DOHH2 (cell line): ENCODE results near the gene PARVB.

Experiments
- H3F3A ChIP-seq: fragments of 200-600 bp; sonication (generic), shearing (Covaris generic); 2 replicates; pipeline ENCODE4 v1.6.0; 2016; ENCODE audit warnings: antibody characterized with exemption, mild to moderate bottlenecking; ENCODE audit not compliant: control insufficient read depth, insufficient read depth
- H3K27ac ChIP-seq: fragments of 200-600 bp; sonication (generic); 2 replicates; pipeline ENCODE4 v1.5.1; 2014; ENCODE audit warnings: low read depth, mild to moderate bottlenecking, low read length, moderate library complexity
- H3K27me3 ChIP-seq: fragments of 200-600 bp; sonication (generic); 2 replicates; pipeline ENCODE4 v1.6.1; 2014; ENCODE audit warnings: mild to moderate bottlenecking, low read length, mixed read lengths; ENCODE audit not compliant: control insufficient read depth
- H3K36me3 ChIP-seq: fragments of 200-600 bp; sonication (generic); 2 replicates; pipeline ENCODE4 v1.6.1; 2014; ENCODE audit warnings: mild to moderate bottlenecking, low read length, moderate library complexity, mixed read lengths; ENCODE audit not compliant: control insufficient read depth
- H3K4me1 ChIP-seq: fragments of 200-600 bp; sonication (generic); 2 replicates; pipeline ENCODE4 v1.6.1; 2014; ENCODE audit warnings: mild to moderate bottlenecking, low read length, mixed read lengths; ENCODE audit not compliant: control insufficient read depth
- H3K4me2 ChIP-seq: fragments of 200-600 bp; sonication (generic); 2 replicates; pipeline ENCODE4 v1.6.0; 2014; ENCODE audit warnings: mild to moderate bottlenecking, low read length, moderate library complexity
- H3K4me3 ChIP-seq: fragments of 200-600 bp; sonication (generic); 2 replicates; pipeline ENCODE4 v1.5.1; 2014; ENCODE audit warnings: mild to moderate bottlenecking, low read length, mixed read lengths
- H3K79me2 ChIP-seq: fragments of 200-600 bp; sonication (generic); 2 replicates; pipeline ENCODE4 v1.6.1; 2014; ENCODE audit warnings: mild to moderate bottlenecking, low read length, mixed read lengths; ENCODE audit not compliant: control insufficient read depth
- H3K9me2 ChIP-seq: fragments of 200-600 bp; sonication (generic); replicated peaks from 2 replicates; pipeline ENCODE4 v1.6.1; 2014; ENCODE audit warnings: mild to moderate bottlenecking, low read length, mixed read lengths; ENCODE audit not compliant: control insufficient read depth
- H3K9me3 ChIP-seq: fragments of 200-600 bp; sonication (generic); 2 replicates; pipeline ENCODE4 v1.6.1; 2014; ENCODE audit warnings: antibody characterized with exemption, low read length, mixed read lengths; ENCODE audit not compliant: control insufficient read depth, insufficient read depth
- H4K20me1 ChIP-seq: fragments of 200-600 bp; sonication (generic); 2 replicates; pipeline ENCODE4 v1.6.0; 2014; ENCODE audit warnings: low read depth, mild to moderate bottlenecking, antibody characterized with exemption, low read length, moderate library complexity; ENCODE audit not compliant: control insufficient read depth, insufficient read depth
- EZH2phosphoT487 ChIP-seq: fragments of 200-600 bp; sonication (generic); IDR thresholded peaks from 2 replicates; pipeline ENCODE4 v1.6.1; 2017; ENCODE audit warnings: borderline replicate concordance, mild to moderate bottlenecking, antibody characterized with exemption, low read length, moderate library complexity, mixed read lengths
- TF ChIP-seq, protein P1 (sequence below): fragments of 200-600 bp; sonication (generic); IDR thresholded peaks from one replicate; pipeline ENCODE4 v1.5.1; 2014; ENCODE audit warnings: antibody characterized with exemption, mild to moderate bottlenecking, low read depth, low read length; ENCODE audit not compliant: poor library complexity, severe bottlenecking

Gene PARVB

GRCh38 chr22:44159811-44160210 is 135.7 kb downstream of the PARVB start:
- H3F3A ChIP-seq, result no peaks in the 10 kb centered on the region
- no peak overlapping the region for H3K4me3 ChIP-seq
- no peak overlapping the region for H3K4me2 ChIP-seq
- no peaks in the 10 kb centered on the region for H3K36me3 ChIP-seq
- TF ChIP-seq EZH2phosphoT487, result no peak
- TF ChIP-seq, protein P1, sequence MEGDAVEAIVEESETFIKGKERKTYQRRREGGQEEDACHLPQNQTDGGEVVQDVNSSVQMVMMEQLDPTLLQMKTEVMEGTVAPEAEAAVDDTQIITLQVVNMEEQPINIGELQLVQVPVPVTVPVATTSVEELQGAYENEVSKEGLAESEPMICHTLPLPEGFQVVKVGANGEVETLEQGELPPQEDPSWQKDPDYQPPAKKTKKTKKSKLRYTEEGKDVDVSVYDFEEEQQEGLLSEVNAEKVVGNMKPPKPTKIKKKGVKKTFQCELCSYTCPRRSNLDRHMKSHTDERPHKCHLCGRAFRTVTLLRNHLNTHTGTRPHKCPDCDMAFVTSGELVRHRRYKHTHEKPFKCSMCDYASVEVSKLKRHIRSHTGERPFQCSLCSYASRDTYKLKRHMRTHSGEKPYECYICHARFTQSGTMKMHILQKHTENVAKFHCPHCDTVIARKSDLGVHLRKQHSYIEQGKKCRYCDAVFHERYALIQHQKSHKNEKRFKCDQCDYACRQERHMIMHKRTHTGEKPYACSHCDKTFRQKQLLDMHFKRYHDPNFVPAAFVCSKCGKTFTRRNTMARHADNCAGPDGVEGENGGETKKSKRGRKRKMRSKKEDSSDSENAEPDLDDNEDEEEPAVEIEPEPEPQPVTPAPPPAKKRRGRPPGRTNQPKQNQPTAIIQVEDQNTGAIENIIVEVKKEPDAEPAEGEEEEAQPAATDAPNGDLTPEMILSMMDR, result no peak
- no peaks in the 10 kb centered on the region for H3K79me2 ChIP-seq
- H3K27ac ChIP-seq, result no peak overlapping the region
- H3K4me1 ChIP-seq, result no peaks in the 10 kb centered on the region
- H3K9me3 ChIP-seq, result no peaks in the 10 kb centered on the region
- H4K20me1 ChIP-seq, result no peaks in the 10 kb centered on the region
- H3K27me3 ChIP-seq, result no peaks in the 10 kb centered on the region
- no peaks in the 10 kb centered on the region for H3K9me2 ChIP-seq

DNA sequence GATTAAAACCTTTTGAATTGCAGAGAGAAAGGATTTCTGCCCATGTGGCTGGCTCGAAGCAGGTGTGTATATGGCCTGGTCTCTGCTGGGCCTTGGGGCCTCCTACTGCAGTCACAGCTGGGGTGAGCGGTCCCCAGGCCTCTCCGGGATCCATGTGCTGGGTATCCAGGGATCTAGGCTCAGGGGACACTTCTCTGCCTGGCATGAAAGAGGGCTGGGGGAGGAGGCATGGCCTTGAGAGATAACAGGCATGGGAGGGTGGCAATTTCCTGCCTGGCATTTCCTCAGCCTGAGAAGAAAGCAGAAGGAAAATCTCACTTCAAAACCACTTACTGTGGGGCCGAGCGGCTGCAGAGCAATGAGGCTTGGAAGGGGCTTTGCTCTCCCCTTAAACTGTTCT is 136.3 kb downstream of the PARVB start:
- Histone ChIP-seq H3K4me2 (no peak overlapping the region), H4K20me1 (no peaks in the 10 kb centered on the region), H3K27ac (no peak overlapping the region), H3K9me2 (no peaks in the 10 kb centered on the region), H3F3A (no peaks in the 10 kb centered on the region), H3K79me2 (no peaks in the 10 kb centered on the region), H3K36me3 (no peaks in the 10 kb centered on the region), H3K4me3 (no peak overlapping the region), H3K9me3 (no peaks in the 10 kb centered on the region), H3K27me3 (no peaks in the 10 kb centered on the region), H3K4me1 (no peaks in the 10 kb centered on the region)
- TF ChIP-seq, protein P1, result no peak
- TF ChIP-seq EZH2phosphoT487, result no peak

GRCh38 chr22:44161673-44162072 is 137.6 kb downstream of the PARVB start:
- Histone ChIP-seq H3K4me2 (no peak overlapping the region), H3K4me3 (no peak overlapping the region), H4K20me1 (no peaks in the 10 kb centered on the region), H3K79me2 (no peaks in the 10 kb centered on the region), H3K4me1 (no peaks in the 10 kb centered on the region), H3K27me3 (no peaks in the 10 kb centered on the region), H3K36me3 (no peaks in the 10 kb centered on the region), H3K9me2 (no peaks in the 10 kb centered on the region), H3K27ac (no peak overlapping the region), H3F3A (no peaks in the 10 kb centered on the region), H3K9me3 (no peaks in the 10 kb centered on the region)
- TF ChIP-seq, protein P1, result no peak
- no peak for TF ChIP-seq EZH2phosphoT487

GRCh38 chr22:44162960-44163359 is 138.9 kb downstream of the PARVB start:
- no peak overlapping the region for H3K27ac ChIP-seq
- H3K9me2 ChIP-seq, result no peaks in the 10 kb centered on the region
- H3K4me3 ChIP-seq, result no peak overlapping the region
- H3F3A ChIP-seq, result no peaks in the 10 kb centered on the region
- H4K20me1 ChIP-seq, result no peaks in the 10 kb centered on the region
- no peaks in the 10 kb centered on the region for H3K9me3 ChIP-seq
- H3K27me3 ChIP-seq, result no peaks in the 10 kb centered on the region
- TF ChIP-seq EZH2phosphoT487, result no peak
- TF ChIP-seq, protein P1, result no peak
- no peak overlapping the region for H3K4me2 ChIP-seq
- no peaks in the 10 kb centered on the region for H3K4me1 ChIP-seq
- no peaks in the 10 kb centered on the region for H3K36me3 ChIP-seq
- no peaks in the 10 kb centered on the region for H3K79me2 ChIP-seq
